K562 (cell line): ENCODE data around the gene WFIKKN2. TPM values are rescaled to one million over a fixed set of nuclear protein-coding genes. Genes with fewer than 3 reads are reported as not detected.

Experiments
- ATAC-seq: fragments of 200-7000 bp; cut with Tn5 transposase; 3 replicates; pipeline ENCODE4 v1.9.1; 2020; ENCODE audit warnings: moderate library complexity
- BruUV-seq: library from RNA; stranded (reverse); fragments of 400-500 nt; replicated peaks from 2 replicates; lab custom pipeline; 2021; lab: Mats Ljungman, UMichigan
- CTCF ChIA-PET: fragments of 300-600 bp; formaldehyde crosslinking; extraction: SDS; loops from one replicate; lab custom pipeline; 2021; ENCODE audit warnings: low intra/inter-chr PET ratio; lab: Yijun Ruan, JAX
- POLR2A ChIA-PET: fragments of 300-600, 350-650 bp; sonication (Branson Sonifier 250); formaldehyde crosslinking; extraction: SDS; loops from one replicate; lab custom pipeline; 2021; ENCODE audit warnings: antibody characterized with exemption, inconsistent platforms; lab: Yijun Ruan, JAX
- DNase-seq, 4 experiments: peaks; one replicate each; pipeline versions ENCODE4 v3.0.0 to v3.0.0-alpha.2; 2011 to 2018; ENCODE audit warnings: low spot score in 3 of 4, mixed read lengths in 3 of 4; ENCODE audit errors: extremely low read depth in 1 of 4
- FAIRE-seq: peaks from 2 replicates; lab custom pipeline; 2011; peaks lifted over from hg19 to GRCh38; lab: Jason Lieb, UNC
- H2AFZ ChIP-seq: 2 replicates; pipeline ENCODE4 v1.6.0; 2011; ENCODE audit warnings: low read depth, low read length, control low read depth, inconsistent platforms
- H3K27ac ChIP-seq: fragments of 200-600 bp; 3 replicates; pipeline ENCODE4 v1.8.0; 2011; ENCODE audit warnings: low read depth, mild to moderate bottlenecking, control low read depth, inconsistent platforms, low read length, moderate library complexity, mixed read lengths; ENCODE audit errors: extremely low read depth
- H3K27me3 ChIP-seq, 2 experiments: fragments of 300-600 bp in 1 of 2; 2 replicates in 1 of 2; 3 replicates in 1 of 2; pipeline versions ENCODE4 v1.6.0 to v1.8.0; 2011; ENCODE audit warnings: inconsistent platforms in 2 of 2, low read length in 2 of 2, mild to moderate bottlenecking in 1 of 2, mixed read lengths in 1 of 2, moderate library complexity in 1 of 2; ENCODE audit not compliant: control insufficient read depth in 2 of 2, insufficient read depth in 2 of 2
- H3K36me3 ChIP-seq: fragments of 300-600 bp; 3 replicates; pipeline ENCODE4 v1.8.0; 2011; ENCODE audit warnings: mild to moderate bottlenecking, low read length, inconsistent platforms; ENCODE audit not compliant: control insufficient read depth, insufficient read depth
- H3K4me1 ChIP-seq, 2 experiments: fragments of 200-600 bp in 1 of 2; replicated peaks in 1 of 2; 2 replicates in 1 of 2; 3 replicates in 1 of 2; pipeline versions ENCODE4 v1.5.1 to v1.8.0; 2011; ENCODE audit warnings: inconsistent platforms in 2 of 2, low read length in 2 of 2, mild to moderate bottlenecking in 1 of 2, mixed read lengths in 1 of 2, moderate library complexity in 1 of 2; ENCODE audit not compliant: control insufficient read depth in 2 of 2, insufficient read depth in 2 of 2
- H3K4me2 ChIP-seq: 2 replicates; pipeline ENCODE4 v1.6.1; 2011; ENCODE audit warnings: low read length, control low read depth, inconsistent platforms, mixed read lengths; ENCODE audit not compliant: insufficient read depth
- H3K4me3 ChIP-seq: fragments of 200-600 bp; sonication (generic), shearing (Covaris generic); 2 replicates; pipeline ENCODE4 v1.5.1; 2016; ENCODE audit warnings: control low read depth, inconsistent platforms
- H3K79me2 ChIP-seq: fragments of 200-600 bp; 3 replicates; pipeline ENCODE4 v1.8.0; 2011; ENCODE audit warnings: low read length, inconsistent platforms; ENCODE audit not compliant: control insufficient read depth, insufficient read depth
- H3K9ac ChIP-seq, 2 experiments: 2 replicates each; pipeline versions ENCODE4 v1.6.0 to v1.6.1; 2011; ENCODE audit warnings: low read depth in 2 of 2, low read length in 2 of 2, control low read depth in 1 of 2, inconsistent platforms in 1 of 2, mild to moderate bottlenecking in 1 of 2, mixed read lengths in 1 of 2; ENCODE audit not compliant: insufficient read depth in 1 of 2
- H3K9me1 ChIP-seq: one replicate; pipeline ENCODE4 v1.6.0; 2011; ENCODE audit warnings: inconsistent platforms, mild to moderate bottlenecking, low read length, moderate library complexity; ENCODE audit not compliant: control insufficient read depth, insufficient read depth
- H3K9me3 ChIP-seq: replicated peaks from 2 replicates; pipeline ENCODE4 v1.5.1; 2011; ENCODE audit warnings: low read depth, low read length, inconsistent platforms; ENCODE audit not compliant: control insufficient read depth, insufficient read depth
- H4K20me1 ChIP-seq: replicated peaks from 2 replicates; pipeline ENCODE4 v1.6.1; 2011; ENCODE audit warnings: low read length, inconsistent platforms, mixed read lengths; ENCODE audit not compliant: control insufficient read depth, insufficient read depth
- DDX20 ChIP-seq: fragments of 450-650 bp; IDR thresholded peaks from 2 replicates; pipeline ENCODE4 v1.6.1; 2016; ENCODE audit warnings: missing genetic modification characterization, low read depth, mild to moderate bottlenecking, missing compliant biosample characterization, moderate library complexity
- ESRRA ChIP-seq: fragments of 450-650 bp; IDR thresholded peaks from 2 replicates; pipeline ENCODE4 v1.6.1; 2014; ENCODE audit warnings: low read depth, mild to moderate bottlenecking, moderate library complexity, borderline replicate concordance
- JUND ChIP-seq, 2 experiments: IDR thresholded peaks; 2 replicates in 1 of 2; 3 replicates in 1 of 2; pipeline ENCODE4 v1.6.1; 2011; ENCODE audit warnings: borderline replicate concordance in 2 of 2, low read depth in 2 of 2, low read length in 2 of 2, improper control_type of control experiment in 1 of 2, missing biosample characterization in 1 of 2, missing genetic modification characterization in 1 of 2, missing genetic modification reagents in 1 of 2
- POLR2AphosphoS2 ChIP-seq: IDR thresholded peaks from 2 replicates; pipeline ENCODE4 v1.6.1; 2012; ENCODE audit warnings: low read length, improper control_type of control experiment
- RAD51 ChIP-seq: fragments of 450-650 bp; IDR thresholded peaks from 2 replicates; pipeline ENCODE4 v1.7.1; 2016; ENCODE audit warnings: low read depth, mild to moderate bottlenecking, borderline replicate concordance
- SREBF2 ChIP-seq: sonication (generic); formaldehyde crosslinking; IDR thresholded peaks from 2 replicates; pipeline ENCODE4 v1.4.0; 2020; ENCODE audit warnings: mild to moderate bottlenecking, missing genetic modification reagents
- ZNF507 ChIP-seq: conservative IDR thresholded peaks from 2 replicates; pipeline ENCODE4 v1.6.1; 2017; ENCODE audit warnings: missing genetic modification characterization, missing compliant biosample characterization
- ZNF57 ChIP-seq: fragments of 450-650 bp; formaldehyde crosslinking; IDR thresholded peaks from 2 replicates; pipeline ENCODE4 v1.4.0; 2020; ENCODE audit warnings: mild to moderate bottlenecking, moderate library complexity
- in situ Hi-C: fragments of 300-500 bp; cut with MboI; formaldehyde crosslinking; loops from 4 replicates; pipeline ENCODE4 v1.15.0; 2018; ENCODE audit warnings: inconsistent platforms, mixed read lengths
- intact Hi-C: fragments of 100-400 bp; cut with micrococcal nuclease; formaldehyde crosslinking; loops from 2 replicates; pipeline ENCODE4 v1.14.2; 2022
- polyA plus RNA-seq, 8 experiments: library from polyadenylated mRNA; depleted of rRNA in 4 of 8; stranded (reverse) in 5 of 8; unstranded in 3 of 8; fragments of >200 nt; fragmentation: Nextera tagmentation in 2 of 8; fragmentation: Illumina TruSeq in 1 of 8; extraction: Ambion mirVana in 2 of 8; extraction: Trizol in 1 of 8; gene quantifications; 2 replicates each; pipeline versions ENCODE4 v1.2.1 to v1.2.3, GENCODE V29; 2011 to 2014; ENCODE audit warnings: inconsistent platforms in 1 of 8, missing spikeins in 1 of 8
- total RNA-seq, 7 experiments: library from RNA; depleted of rRNA in 6 of 7; stranded (reverse); fragments of >200 nt in 6 of 7; fragmentation: Illumina TruSeq in 2 of 7; extraction: Trizol in 2 of 7; gene quantifications; 2 replicates each; pipeline versions ENCODE4 v1.2.1 to v1.2.3, GENCODE V29; 2011 to 2021; ENCODE audit warnings: low replicate concordance in 1 of 7
- TF ChIP-seq, protein P1 (sequence below): sonication (generic); formaldehyde crosslinking; IDR thresholded peaks from 2 replicates; pipeline ENCODE4 v1.8.0; 2022; ENCODE audit warnings: missing genetic modification reagents, mild to moderate bottlenecking, moderate library complexity, borderline replicate concordance

WFIKKN2 gene
- total and polyA plus RNA-seq, 9 of the 15 experiments (the other 6 are each of a cell fraction or from before 2014, with no cell fraction given) = 0.07 TPM; not detected in 8

DNA sequence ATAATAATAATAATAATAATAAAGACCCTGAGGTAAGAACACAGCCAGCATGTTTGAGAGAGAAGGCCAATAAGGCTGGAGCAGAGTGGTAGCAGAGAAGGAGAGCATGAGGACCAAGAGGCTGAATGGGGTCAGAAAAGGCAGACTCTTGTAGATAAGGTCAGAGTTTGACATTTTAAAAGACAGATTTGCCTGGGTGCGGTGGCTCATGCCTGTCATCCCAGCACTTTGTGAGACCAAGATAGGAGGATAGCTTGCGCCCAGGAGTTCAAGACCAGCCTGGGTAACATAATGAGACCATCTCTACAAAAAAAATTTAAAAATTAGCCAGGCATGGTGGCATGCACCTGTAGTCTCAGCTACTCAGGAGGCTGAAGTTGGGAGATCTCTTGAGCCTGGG is 11.0 kb upstream of the WFIKKN2 start (continued):
- TF ChIP-seq SREBF2 (CRISPR knock-in tag) = no peak
- no peak for TF ChIP-seq ESRRA
- TF ChIP-seq POLR2AphosphoS2 = no peak
- no peak for TF ChIP-seq DDX20
- TF ChIP-seq, protein P1, sequence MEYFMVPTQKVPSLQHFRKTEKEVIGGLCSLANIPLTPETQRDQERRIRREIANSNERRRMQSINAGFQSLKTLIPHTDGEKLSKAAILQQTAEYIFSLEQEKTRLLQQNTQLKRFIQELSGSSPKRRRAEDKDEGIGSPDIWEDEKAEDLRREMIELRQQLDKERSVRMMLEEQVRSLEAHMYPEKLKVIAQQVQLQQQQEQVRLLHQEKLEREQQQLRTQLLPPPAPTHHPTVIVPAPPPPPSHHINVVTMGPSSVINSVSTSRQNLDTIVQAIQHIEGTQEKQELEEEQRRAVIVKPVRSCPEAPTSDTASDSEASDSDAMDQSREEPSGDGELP (CRISPR knock-in tag) = no peak
- TF ChIP-seq RAD51 = no peak

DNA sequence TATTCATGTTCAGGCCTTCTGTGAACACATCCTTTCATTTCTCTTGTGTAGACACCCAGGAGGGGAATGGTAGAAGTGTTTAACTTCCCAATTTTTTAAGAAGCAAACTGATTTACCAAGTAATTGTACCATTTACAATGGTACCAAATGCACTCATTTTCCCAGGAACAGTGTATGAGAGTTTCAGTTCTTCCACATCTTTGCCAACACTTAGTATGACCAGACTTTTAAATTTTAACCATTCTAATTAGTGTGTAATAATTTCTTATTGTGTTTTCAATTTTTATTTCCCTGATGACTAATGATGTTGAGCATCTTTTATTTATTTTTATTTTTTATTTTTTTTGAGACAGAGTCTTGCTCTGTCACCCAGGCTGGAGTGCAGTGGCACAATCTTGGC is 10.2 kb upstream of the WFIKKN2 start:
- FAIRE-seq (no peak), DNase-seq (no peak), ATAC-seq (no peak)
- no TSS peak for BruUV-seq
- H4K20me1 ChIP-seq = no peaks in the 10 kb centered on the region
- H3K27ac ChIP-seq = no peak overlapping the region
- no peak overlapping the region for H3K4me3 ChIP-seq
- no peaks in the 10 kb centered on the region for H3K9me3 ChIP-seq
- peaks cover 0 to under 1% of the 10 kb centered on the region in 2 experiments; a peak in 3 of 5 replicates for H3K4me1 ChIP-seq
- no peak overlapping the region for H3K9ac ChIP-seq
- no peak overlapping the region for H2AFZ ChIP-seq
- POLR2A ChIA-PET = interaction anchor here (0.8 to 1.9 kb wide), 2 partner anchors 38 to 1709 kb away, joined by 3 to 5 read pairs; no protein-coding TSS in a partner anchor
- no peak overlapping the region for H3K4me2 ChIP-seq
- no peaks in the 10 kb centered on the region for H3K79me2 ChIP-seq
- TF ChIP-seq ZNF57 (CRISPR knock-in tag) (no peak), ZNF507 (tag) (peak; percentile 26; the same call in 1 of the 2 replicates), JUND (IDR thresholded peaks at IDR 0.05; ENCODE audit: borderline replicate concordance, low read depth, low read length) (no peak), JUND (tag; IDR thresholded peaks at IDR 0.05; ENCODE audit: borderline replicate concordance, low read depth, low read length) (no peak)
- no peaks in the 10 kb centered on the region for H3K9me1 ChIP-seq
- intact Hi-C loops (no loop called here), in situ Hi-C loops (no loop called here)
- no peaks in the 10 kb centered on the region for H3K36me3 ChIP-seq
- CTCF ChIA-PET = no interaction called here
- H3K27me3 ChIP-seq = no peaks in the 10 kb centered on the region
